Aortic smooth muscle cell (primary cell): ENCODE data around the gene CD163. TPM values are rescaled to one million over a fixed set of nuclear protein-coding genes. Genes with fewer than 3 reads are reported as not detected.

Source experiments
- total RNA-seq: library from RNA; depleted of rRNA; stranded (reverse); fragments of >200 nt; gene quantifications from 2 replicates; pipeline ENCODE4 v1.2.3, GENCODE V29; 2014

CD163 gene
- total RNA-seq: under 0.01 TPM in 1 of 2 replicates, not detected in the other

GRCh38 chr12:7503686-7504415 is at the start of gene CD163:
Gene CD163, minus strand, starts transcription at chr12:7503777. Its CDS starts 87 bp downstream, at chr12:7503690.

GRCh38 chr12:7444076-7444475 is 59.5 kb downstream of the CD163 start, which contains the start of gene CD163L1:
Gene CD163L1, minus strand, starts transcription at chr12:7444153. Its CDS starts 26 bp downstream, at chr12:7444127.

Other genes with a start within 250 kb of the CD163 start
- gene ACSM4, start 199.7 kb downstream of the CD163 start, total RNA-seq: not detected in 2 replicates
- gene CD163L1, start 59.6 kb downstream of the CD163 start, total RNA-seq: 0.68 and 3.6 TPM in 2 replicates
- not detected in 2 replicates for gene APOBEC1, start 162.1 kb upstream of the CD163 start, total RNA-seq
- not detected in 2 replicates for gene GDF3, start 192.0 kb upstream of the CD163 start, total RNA-seq
- not detected in 2 replicates for gene DPPA3, start 207.7 kb upstream of the CD163 start, total RNA-seq
- gene CLEC4C, start 243.6 kb upstream of the CD163 start, total RNA-seq: not detected in 2 replicates